Measurements from ENCODE around the gene ZNF804A. TPM values are rescaled to one million over a fixed set of nuclear protein-coding genes. Genes with fewer than 3 reads are reported as not detected.

Gene ZNF804A
- total and polyA plus RNA-seq, 2 of the 8 experiments (the other 6 are each of a cell fraction or from before 2014, with no cell fraction given), result 0.02 TPM; not detected in 1

GRCh38 chr2:184549153-184549552 lies 49.2 kb upstream of the ZNF804A start:
- Histone ChIP-seq H3K27me3 (replicated peaks in 1 of 4; ENCODE audit: control insufficient read depth in 3 of 4, extremely low read depth in 1 of 4, insufficient read depth in 3 of 4, low read length in 3 of 4) (no peaks in the 10 kb centered on the region), H3K14ac (ENCODE audit: insufficient read length) (no peak overlapping the region), H3K4me1 (replicated peaks in 1 of 4; ENCODE audit: control insufficient read depth in 3 of 4, insufficient read depth in 4 of 4, low read length in 3 of 4) (0 out of 7 replicates have a peak, but pooled peaks cover 0 to 3% (median 0%) of the 10 kb centered on the region in 4 experiments), H3K9me3 (ENCODE audit: insufficient read depth in 2 of 2, low read depth in 1 of 2, low read length in 1 of 2) (peaks cover 0 to 5% of the 10 kb centered on the region in 2 experiments; a peak in 2 of 4 replicates), H3K36me3 (ENCODE audit: control insufficient read depth in 2 of 4, insufficient read depth in 4 of 4, low read length in 3 of 4) (no peaks in the 10 kb centered on the region), H2AK5ac (ENCODE audit: low read depth, low read length) (no peak overlapping the region), H3K56ac (replicated peaks; ENCODE audit: insufficient read length, low read depth, low read length) (no peak overlapping the region), H4K91ac (replicated peaks; ENCODE audit: insufficient read length, low read length) (no peak overlapping the region), H2BK5ac (ENCODE audit: low read depth, low read length) (no peak overlapping the region), H3K27ac (ENCODE audit: low read depth, low read length) (no peak overlapping the region), H4K8ac (ENCODE audit: extremely low read depth, insufficient read depth, low read length) (no peak overlapping the region), H3K18ac (ENCODE audit: extremely low read depth, low read length) (no peak overlapping the region), H3K79me1 (ENCODE audit: low read depth, low read length) (no peaks in the 10 kb centered on the region), H3K4me3 (ENCODE audit: extremely low read depth in 1 of 4, insufficient read depth in 2 of 4, low read depth in 3 of 4, low read length in 4 of 4) (no peak overlapping the region), H2BK15ac (ENCODE audit: low read length) (no peak overlapping the region), H4K20me1 (replicated peaks in 1 of 2; ENCODE audit: control insufficient read depth in 1 of 2, insufficient read depth in 2 of 2, low read length in 2 of 2) (no peaks in the 10 kb centered on the region), H3K4ac (replicated peaks; ENCODE audit: insufficient read length, low read depth, low read length) (no peak overlapping the region), H2BK120ac (replicated peaks; ENCODE audit: low read depth, low read length) (no peak overlapping the region), H3K23me2 (ENCODE audit: low read depth, low read length) (no peaks in the 10 kb centered on the region), H3K9ac (replicated peaks in 1 of 4; ENCODE audit: extremely low read depth in 1 of 4, low read depth in 3 of 4, low read length in 3 of 4) (no peak overlapping the region), H3K23ac (ENCODE audit: insufficient read length) (no peak overlapping the region), H2BK12ac (ENCODE audit: low read depth, low read length) (no peak overlapping the region), H2BK20ac (ENCODE audit: low read length) (no peak overlapping the region), H3K79me2 (ENCODE audit: control insufficient read depth in 1 of 2, insufficient read depth in 2 of 2, low read length in 2 of 2) (no peaks in the 10 kb centered on the region), H3K4me2 (ENCODE audit: insufficient read depth in 1 of 2, low read depth in 2 of 2, low read length in 2 of 2) (no peak overlapping the region), H4K5ac (ENCODE audit: insufficient read length, low read depth, low read length) (no peak overlapping the region), H2AFZ (ENCODE audit: low read length) (no peak overlapping the region)
- no peak for DNase-seq (ENCODE audit: low read depth in 1 of 2, low spot score in 2 of 2)
- ChIA-PET POLR2A (ENCODE audit: partially characterized antibody) (no interaction called here), CTCF (ENCODE audit: partially characterized antibody) (no interaction called here)
- FAIRE-seq, result no peak
- WGBS, 2 experiments (ENCODE audit: extremely low coverage in 1 of 2, insufficient coverage in 1 of 2, insufficient read length in 1 of 2, insufficient replicate concordance in 2 of 2, low coverage in 1 of 2, low lambda C conversion rate in 2 of 2, missing lambda C conversion rate in 1 of 2), result 94% methylated on average over 2 of the region's 2 CpGs; no CpG with 5 or more reads in 1 of the 2 experiments
- no peak for TF ChIP-seq FOSL1 (IDR thresholded peaks at IDR 0.05; ENCODE audit: insufficient read depth, low read depth, low read length)
- TF ChIP-seq SP1 (IDR thresholded peaks at IDR 0.05; ENCODE audit: low read depth, low read length), result no peak
- TF ChIP-seq, protein P1, sequence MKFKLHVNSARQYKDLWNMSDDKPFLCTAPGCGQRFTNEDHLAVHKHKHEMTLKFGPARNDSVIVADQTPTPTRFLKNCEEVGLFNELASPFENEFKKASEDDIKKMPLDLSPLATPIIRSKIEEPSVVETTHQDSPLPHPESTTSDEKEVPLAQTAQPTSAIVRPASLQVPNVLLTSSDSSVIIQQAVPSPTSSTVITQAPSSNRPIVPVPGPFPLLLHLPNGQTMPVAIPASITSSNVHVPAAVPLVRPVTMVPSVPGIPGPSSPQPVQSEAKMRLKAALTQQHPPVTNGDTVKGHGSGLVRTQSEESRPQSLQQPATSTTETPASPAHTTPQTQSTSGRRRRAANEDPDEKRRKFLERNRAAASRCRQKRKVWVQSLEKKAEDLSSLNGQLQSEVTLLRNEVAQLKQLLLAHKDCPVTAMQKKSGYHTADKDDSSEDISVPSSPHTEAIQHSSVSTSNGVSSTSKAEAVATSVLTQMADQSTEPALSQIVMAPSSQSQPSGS (IDR thresholded peaks at IDR 0.05; ENCODE audit: low read length), result no peak
- TF ChIP-seq SP4 (IDR thresholded peaks at IDR 0.05; ENCODE audit: low read length), result no peak
- no peak for TF ChIP-seq TBP (IDR thresholded peaks at IDR 0.05; ENCODE audit: low read depth, low read length)
- TF ChIP-seq EZH2 (IDR thresholded peaks at IDR 0.05; ENCODE audit: low read depth, low read length, severe bottlenecking), result no peak
- TF ChIP-seq RXRA (IDR thresholded peaks at IDR 0.05; ENCODE audit: insufficient read depth, low read depth, low read length), result no peak
- no peak for TF ChIP-seq E2F6 (IDR thresholded peaks at IDR 0.05)
- no peak for TF ChIP-seq SIN3A (conservative IDR thresholded peaks at IDR 0.05 in 1 of 2, IDR thresholded peaks at IDR 0.05 in 1 of 2; ENCODE audit: low read depth in 1 of 2, low read length in 2 of 2)

Data from H1 (cell line).